Mammary epithelial cell (primary cell): Measurements from ENCODE around the gene NRBP1.

Experiments used
- CTCF ChIP-seq, 2 donors: IDR thresholded peaks in 1 of 2; conservative IDR thresholded peaks in 1 of 2; 2 replicates each; pipeline ENCODE4 v1.5.1; 2011 to 2012; ENCODE audit warnings: inconsistent platforms in 2 of 2, low read length in 2 of 2, mild to moderate bottlenecking in 2 of 2, control low read depth in 1 of 2, low read depth in 1 of 2; ENCODE audit not compliant: insufficient read depth in 1 of 2; ENCODE audit errors: extremely low read depth in 1 of 2
- EZH2 ChIP-seq: IDR thresholded peaks from 2 replicates; pipeline ENCODE4 v1.6.1; 2012; ENCODE audit warnings: low read length, inconsistent platforms, borderline replicate concordance

GRCh38 chr2:27412419-27413152, 15.8 kb upstream of the NRBP1 start:
- TF ChIP-seq CTCF (conservative IDR thresholded peaks at IDR 0.05 in 1 of 2, IDR thresholded peaks at IDR 0.05 in 1 of 2; ENCODE audit: extremely low read depth in 1 of 2, insufficient read depth in 1 of 2, low read depth in 1 of 2, low read length in 2 of 2) (no peak), EZH2 (no peak)
